HCT116 (cell line): ENCODE measurements around the gene ABR. TPM values are rescaled to one million over a fixed set of nuclear protein-coding genes. Genes with fewer than 3 reads are reported as not detected.

Experiments
- ATAC-seq: fragments of 200-7000 bp; cut with Tn5 transposase; 2 replicates; pipeline ENCODE4 v1.9.1; 2020; ENCODE audit warnings: mild to moderate bottlenecking, moderate library complexity
- BruUV-seq: library from RNA; stranded (reverse); fragments of 400-500 nt; replicated peaks from 2 replicates; lab custom pipeline; 2021; lab: Mats Ljungman, UMichigan
- CTCF ChIA-PET: fragments of 300-600 bp; sonication (Branson Sonifier 250); formaldehyde crosslinking; loops from one replicate; lab custom pipeline; 2021; ENCODE audit warnings: antibody characterized with exemption; lab: Charles Lee
- POLR2A ChIA-PET: fragments of 300-600, 350-600 bp; sonication (Branson Sonifier 250); formaldehyde crosslinking; loops from one replicate; lab custom pipeline; 2021; ENCODE audit warnings: antibody characterized with exemption; lab: Charles Lee
- RAD21 ChIA-PET, 2 experiments: fragments of 300-600 bp; sonication (Branson Sonifier 250); formaldehyde crosslinking; loops; one replicate each; lab custom pipeline; 2023; ENCODE audit warnings: low total read pairs in 2 of 2; ENCODE audit not compliant: uncharacterized antibody in 2 of 2, unreplicated experiment in 2 of 2, low non-redundant PET in 1 of 2; lab: Charles Lee
- DNase-seq: peaks from one replicate; pipeline ENCODE4 v3.0.0-alpha.2; 2010; ENCODE audit warnings: low read depth, low spot score
- H2AFZ ChIP-seq: fragments of 200-600 bp; shearing (Covaris generic), sonication (generic); 2 replicates; pipeline ENCODE4 v1.6.1; 2017; ENCODE audit warnings: low read depth, mixed run types, mixed read lengths, antibody characterized with exemption, low read length; ENCODE audit not compliant: poor library complexity, severe bottlenecking
- H3K27ac ChIP-seq: 2 replicates; pipeline ENCODE4 v1.5.1; 2012; ENCODE audit warnings: low read depth, low read length
- H3K27me3 ChIP-seq: fragments of 200-600 bp; sonication (generic); 2 replicates; pipeline ENCODE4 v1.6.1; 2016; ENCODE audit warnings: mixed run types, low read length, mixed read lengths; ENCODE audit not compliant: insufficient read depth
- H3K36me3 ChIP-seq, 2 experiments: fragments of 200-500 bp in 1 of 2; fragments of 200-600 bp in 1 of 2; sonication (Bioruptor generic) in 1 of 2; sonication (generic) in 1 of 2; 2 replicates each; pipeline versions ENCODE4 v1.5.1 to v1.6.1; 2014 to 2016; ENCODE audit warnings: low read length in 2 of 2, inconsistent platforms in 1 of 2, mixed read lengths in 1 of 2, mixed run types in 1 of 2; ENCODE audit not compliant: insufficient read depth in 2 of 2, control insufficient read depth in 1 of 2
- H3K4me1 ChIP-seq, 2 experiments: fragments of 200-600 bp in 1 of 2; sonication (generic) in 1 of 2; 2 replicates each; pipeline versions ENCODE4 v1.5.1 to v1.6.1; 2012 to 2017; ENCODE audit warnings: low read length in 2 of 2, inconsistent platforms in 1 of 2, mild to moderate bottlenecking in 1 of 2, mixed read lengths in 1 of 2, mixed run types in 1 of 2, moderate library complexity in 1 of 2; ENCODE audit not compliant: insufficient read depth in 2 of 2, control insufficient read depth in 1 of 2
- H3K4me2 ChIP-seq: fragments of 200-600 bp; sonication (generic); 2 replicates; pipeline ENCODE4 v1.6.1; 2017; ENCODE audit warnings: mixed run types, low read length, mixed read lengths
- H3K4me3 ChIP-seq, 2 experiments: fragments of 200-600 bp in 1 of 2; sonication (generic) in 1 of 2; replicated peaks in 1 of 2; 2 replicates each; pipeline ENCODE4 v1.5.1; 2011 to 2016; ENCODE audit warnings: low read length in 2 of 2, control low read depth in 1 of 2, low read depth in 1 of 2, mild to moderate bottlenecking in 1 of 2, mixed read lengths in 1 of 2, mixed run types in 1 of 2
- H3K79me2 ChIP-seq: fragments of 200-600 bp; sonication (generic); 2 replicates; pipeline ENCODE4 v1.6.1; 2017; ENCODE audit warnings: mild to moderate bottlenecking, mixed run types, low read length, moderate library complexity, mixed read lengths; ENCODE audit not compliant: insufficient read depth
- H3K9ac ChIP-seq: fragments of 200-600 bp; sonication (generic); 2 replicates; pipeline ENCODE4 v1.6.1; 2016; ENCODE audit warnings: low read length, mixed read lengths
- H3K9me2 ChIP-seq: fragments of 200-600 bp; sonication (generic), shearing (Covaris generic); 2 replicates; pipeline ENCODE4 v1.6.1; 2017; ENCODE audit warnings: mixed run types, mild to moderate bottlenecking, moderate library complexity; ENCODE audit not compliant: insufficient read depth
- H3K9me3 ChIP-seq, 2 experiments: fragments of 200-500 bp in 1 of 2; fragments of 200-600 bp in 1 of 2; sonication (Bioruptor generic) in 1 of 2; sonication (generic) in 1 of 2; 2 replicates each; pipeline ENCODE4 v1.6.1; 2014 to 2017; ENCODE audit warnings: low read length in 2 of 2, mixed read lengths in 2 of 2, inconsistent platforms in 1 of 2, low read depth in 1 of 2, mild to moderate bottlenecking in 1 of 2, mixed run types in 1 of 2, moderate library complexity in 1 of 2; ENCODE audit not compliant: control insufficient read depth in 1 of 2, insufficient read depth in 1 of 2
- H4K20me1 ChIP-seq: fragments of 200-600 bp; sonication (generic), shearing (Covaris generic); 2 replicates; pipeline ENCODE4 v1.6.1; 2017; ENCODE audit warnings: mixed run types, mild to moderate bottlenecking, moderate library complexity; ENCODE audit not compliant: insufficient read depth
- ATF3 ChIP-seq: IDR thresholded peaks from 2 replicates; pipeline ENCODE4 v1.6.1; 2012
- CBX3 ChIP-seq: IDR thresholded peaks from 2 replicates; pipeline ENCODE4 v1.6.1; 2012; ENCODE audit warnings: low read depth
- CEBPB ChIP-seq: IDR thresholded peaks from 2 replicates; pipeline ENCODE4 v1.6.1; 2012; ENCODE audit warnings: low read depth
- CTCF ChIP-seq, 3 experiments: fragments of 200-600 bp in 1 of 3; sonication (generic) in 1 of 3; IDR thresholded peaks in 2 of 3; conservative IDR thresholded peaks in 1 of 3; 2 replicates each; pipeline ENCODE4 v1.5.1; 2012 to 2017; ENCODE audit warnings: low read depth in 2 of 3, low read length in 2 of 3, antibody characterized with exemption in 1 of 3, borderline replicate concordance in 1 of 3, control low read depth in 1 of 3, mild to moderate bottlenecking in 1 of 3, mixed read lengths in 1 of 3, mixed run types in 1 of 3, moderate library complexity in 1 of 3; ENCODE audit not compliant: insufficient read depth in 1 of 3
- EGR1 ChIP-seq: IDR thresholded peaks from 2 replicates; pipeline ENCODE4 v1.6.1; 2012; ENCODE audit warnings: low read depth
- ELF1 ChIP-seq: IDR thresholded peaks from 2 replicates; pipeline ENCODE4 v1.6.1; 2012; ENCODE audit warnings: low read depth, borderline replicate concordance
- EZH2 ChIP-seq: fragments of 200-600 bp; sonication (generic); IDR thresholded peaks from 2 replicates; pipeline ENCODE4 v1.6.1; 2017; ENCODE audit warnings: antibody characterized with exemption, mixed run types
- EZH2phosphoT487 ChIP-seq: fragments of 200-600 bp; IDR thresholded peaks from 2 replicates; pipeline ENCODE4 v1.6.1; 2018; ENCODE audit warnings: antibody characterized with exemption, borderline replicate concordance
- FOSL1 ChIP-seq: IDR thresholded peaks from 2 replicates; pipeline ENCODE4 v1.6.1; 2012; ENCODE audit warnings: low read depth
- JUND ChIP-seq: IDR thresholded peaks from 2 replicates; pipeline ENCODE4 v1.6.1; 2012
- POLR2A ChIP-seq: IDR thresholded peaks from 2 replicates; pipeline ENCODE4 v1.7.0; 2011; ENCODE audit warnings: borderline replicate concordance; ENCODE audit not compliant: insufficient read depth, insufficient read length; ENCODE audit errors: extremely low read depth
- POLR2AphosphoS5 ChIP-seq: IDR thresholded peaks from 2 replicates; pipeline ENCODE4 v1.6.1; 2011; ENCODE audit warnings: mild to moderate bottlenecking, low read depth, low read length, moderate library complexity
- RAD21 ChIP-seq: IDR thresholded peaks from 2 replicates; pipeline ENCODE4 v1.6.1; 2012; ENCODE audit warnings: low read depth, mild to moderate bottlenecking
- SP1 ChIP-seq: IDR thresholded peaks from 2 replicates; pipeline ENCODE4 v1.6.1; 2012; ENCODE audit warnings: low read depth
- SRF ChIP-seq: IDR thresholded peaks from 2 replicates; pipeline ENCODE4 v1.6.1; 2012; ENCODE audit warnings: low read depth
- TCF7L2 ChIP-seq: IDR thresholded peaks from 2 replicates; pipeline ENCODE4 v1.7.0; 2011; ENCODE audit warnings: borderline replicate concordance, inconsistent platforms; ENCODE audit not compliant: insufficient read depth, insufficient read length; ENCODE audit errors: extremely low read depth
- YY1 ChIP-seq: IDR thresholded peaks from 2 replicates; pipeline ENCODE4 v1.6.1; 2011; ENCODE audit warnings: low read length, low read depth, moderate library complexity, mild to moderate bottlenecking; ENCODE audit not compliant: insufficient replicate concordance; ENCODE audit errors: extremely low read depth
- ZBTB33 ChIP-seq: IDR thresholded peaks from 2 replicates; pipeline ENCODE4 v1.6.1; 2011; ENCODE audit warnings: mild to moderate bottlenecking, low read length, moderate library complexity; ENCODE audit not compliant: insufficient replicate concordance; ENCODE audit errors: extremely low read depth
- ZFX ChIP-seq: fragments of 450-650 bp; IDR thresholded peaks from 2 replicates; pipeline ENCODE4 v1.6.1; 2017
- ZNF274 ChIP-seq: fragments of 200-500 bp; sonication (Bioruptor generic); IDR thresholded peaks from 2 replicates; pipeline ENCODE4 v1.6.1; 2014; ENCODE audit warnings: mild to moderate bottlenecking, low read depth, low read length, inconsistent platforms
- intact Hi-C: fragments of 100-400 bp; cut with micrococcal nuclease; formaldehyde crosslinking; loops from 2 replicates; pipeline ENCODE4 v1.10.0; 2022
- total RNA-seq: library from RNA; stranded (reverse); gene quantifications from one replicate; pipeline ENCODE4 v1.2.1, GENCODE V29; 2021; ENCODE audit not compliant: unreplicated experiment

Gene ABR
- total RNA-seq, 1 experiment from 2014 or later: 58.5 TPM

- BruUV-seq: no TSS peak
- ATAC-seq (peak; percentile 82), DNase-seq (no peak)
- peak within 1 kb of the TSS; percentile 85 for H3K9ac ChIP-seq
- intact Hi-C loops: loop anchor here (1.0 to 5.0 kb wide), 3 partner anchors 100 to 567 kb away; partner anchors contain the start of gene VPS53
- H3K79me2 ChIP-seq: peaks cover 41% of the 10 kb centered on the region
- no peaks in the 10 kb centered on the region for H3K9me3 ChIP-seq
- peaks cover 18 to 51% of the 10 kb centered on the region in 2 experiments for H3K4me1 ChIP-seq
- H2AFZ ChIP-seq: no peak within 1 kb of the TSS
- H3K9me2 ChIP-seq: no peaks in the 10 kb centered on the region
- no peaks in the 10 kb centered on the region; the same call in 1 of the 2 replicates for H4K20me1 ChIP-seq
- ChIA-PET RAD21 (interaction anchor here (0.7 to 2.5 kb wide), 9 partner anchors 17 to 198 kb away, joined by 3 to 14 read pairs (median 4); partner anchors contain the start of genes GLOD4 (in 1 of the 2), MRM3 (in 1 of the 2) and TIMM22 (in 1 of the 2)), CTCF (interaction anchor here (0.9 to 3.9 kb wide), 13 partner anchors 17 to 568 kb away, joined by 3 to 87 read pairs (median 6); partner anchors contain the start of genes TIMM22 and VPS53), POLR2A (interaction anchor here (0.8 to 1.9 kb wide), 7 partner anchors 10 to 184 kb away, joined by 3 to 7 read pairs (median 3); partner anchors contain the start of gene TIMM22)
- peak within 1 kb of the TSS; percentile 96 for H3K4me2 ChIP-seq
- no peaks in the 10 kb centered on the region for H3K36me3 ChIP-seq
- peak within 1 kb of the TSS; percentile 76 for H3K27ac ChIP-seq
- H3K27me3 ChIP-seq: no peaks in the 10 kb centered on the region
- peak within 1 kb of the TSS; percentile 66 to 85 for H3K4me3 ChIP-seq
- no peak for TF ChIP-seq ZBTB33
- no peak for TF ChIP-seq JUND
- TF ChIP-seq RAD21: peak; percentile 49
- TF ChIP-seq CBX3: no peak
- TF ChIP-seq EZH2: no peak
- TF ChIP-seq ATF3: no peak
- TF ChIP-seq ZNF274: no peak
- no peak for TF ChIP-seq TCF7L2
- no peak for TF ChIP-seq ELF1
- TF ChIP-seq ZFX: no peak
- no peak for TF ChIP-seq CTCF (IDR thresholded peaks at IDR 0.05 in 2 of 3, conservative IDR thresholded peaks at IDR 0.05 in 1 of 3; ENCODE audit: borderline replicate concordance in 1 of 3, insufficient read depth in 1 of 3, low read depth in 2 of 3, low read length in 2 of 3)
- no peak for TF ChIP-seq CEBPB
- no peak for TF ChIP-seq YY1
- TF ChIP-seq EGR1: no peak; the same call in 1 of the 2 replicates
- TF ChIP-seq EZH2phosphoT487: no peak
- TF ChIP-seq FOSL1: no peak
- TF ChIP-seq SP1: peak; percentile 46; the same call in 1 of the 2 replicates
- TF ChIP-seq SRF: no peak
- TF ChIP-seq POLR2AphosphoS5: peak; percentile 85
- peak; percentile 37 for TF ChIP-seq POLR2A
Measured at GRCh38 chr17:979539-980405, 200.0 kb downstream of the ABR start, which contains the start of gene NXN. NXN (minus strand) TSS chr17:979776.
